ENCODE results near the gene STRIP2. TPM values are rescaled to one million over a fixed set of nuclear protein-coding genes. Genes with fewer than 3 reads are reported as not detected.

STRIP2 gene
- total and polyA plus RNA-seq, 2 donors from 2014 or later, result 0.88 to 9.0 TPM

- Histone ChIP-seq H3K36me3 (ENCODE audit: control insufficient read depth in 2 of 3, insufficient read depth in 3 of 3, low read length in 3 of 3) (peaks cover 0 to 2% (median 0%) of the 10 kb centered on the region in 3 donors), H3K4me1 (ENCODE audit: control insufficient read depth in 2 of 3, insufficient read depth in 2 of 3, low read depth in 1 of 3, low read length in 3 of 3) (peaks cover 0 to 10% (median 7%) of the 10 kb centered on the region in 3 donors), H3K27ac (ENCODE audit: low read depth in 2 of 2, low read length in 2 of 2) (no peak overlapping the region), H3K4me3 (ENCODE audit: low read length in 3 of 3) (no peak overlapping the region), H3K9me3 (ENCODE audit: control insufficient read depth in 2 of 3, insufficient read depth in 1 of 3, low read length in 3 of 3) (no peaks in the 10 kb centered on the region), H3K27me3 (ENCODE audit: control insufficient read depth, insufficient read depth, low read length) (no peaks in the 10 kb centered on the region), H3K9ac (ENCODE audit: low read length in 3 of 3) (no peak overlapping the region)
- DNase-seq (no peak), FAIRE-seq (no peak)
- TF ChIP-seq CTCF (IDR thresholded peaks at IDR 0.05; ENCODE audit: borderline replicate concordance, extremely low read depth, insufficient read depth), result no peak
- intact Hi-C loops (cut with DNase I), result no loop called here
Measured at GRCh38 chr7:129393255-129393654, 41.0 kb upstream of the STRIP2 start.

DNA sequence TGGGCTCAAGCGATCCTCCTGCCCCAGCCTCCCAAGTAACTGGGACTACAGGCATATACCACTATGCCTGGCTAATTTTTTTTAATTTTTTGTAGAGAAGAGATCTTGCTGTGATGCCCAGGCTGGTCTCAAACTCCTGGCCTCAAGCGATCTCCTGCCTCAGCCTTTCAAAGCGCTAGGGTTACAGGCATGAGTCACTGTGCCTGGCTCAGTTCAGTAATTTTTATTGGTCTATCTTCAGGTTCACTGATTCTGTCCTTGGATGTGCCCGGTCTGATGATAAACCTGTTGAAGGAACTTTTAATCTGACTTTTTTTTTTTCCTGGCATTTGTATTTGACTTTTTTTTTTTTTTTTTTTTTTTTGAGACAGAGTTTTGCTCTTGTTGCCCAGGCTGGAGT is 40.1 kb upstream of the STRIP2 start:
- Histone ChIP-seq H3K4me3 (ENCODE audit: low read length in 3 of 3) (no peak overlapping the region), H3K9me3 (ENCODE audit: control insufficient read depth in 2 of 3, insufficient read depth in 1 of 3, low read length in 3 of 3) (no peaks in the 10 kb centered on the region), H3K4me1 (ENCODE audit: control insufficient read depth in 2 of 3, insufficient read depth in 2 of 3, low read depth in 1 of 3, low read length in 3 of 3) (peaks cover 0 to 10% (median 7%) of the 10 kb centered on the region in 3 donors), H3K27me3 (ENCODE audit: control insufficient read depth, insufficient read depth, low read length) (no peaks in the 10 kb centered on the region), H3K36me3 (ENCODE audit: control insufficient read depth in 2 of 3, insufficient read depth in 3 of 3, low read length in 3 of 3) (peaks cover 0 to 2% (median 0%) of the 10 kb centered on the region in 3 donors), H3K9ac (ENCODE audit: low read length in 3 of 3) (no peak overlapping the region), H3K27ac (ENCODE audit: low read depth in 2 of 2, low read length in 2 of 2) (peak overlapping the region in 1 of 2 donors; percentile 71)
- peak in 2 of 5 donors; percentile 9 to 16 for DNase-seq
- intact Hi-C loops (cut with DNase I), result no loop called here
- no peak for TF ChIP-seq CTCF (IDR thresholded peaks at IDR 0.05; ENCODE audit: borderline replicate concordance, extremely low read depth, insufficient read depth)
- no peak for FAIRE-seq

GRCh38 chr7:129394982-129395914 is 39.0 kb upstream of the STRIP2 start:
- no peaks in the 10 kb centered on the region for H3K27me3 ChIP-seq (ENCODE audit: control insufficient read depth, insufficient read depth, low read length)
- intact Hi-C loops (cut with DNase I), result no loop called here
- peaks cover 0 to 2% (median 0%) of the 10 kb centered on the region in 3 donors for H3K36me3 ChIP-seq (ENCODE audit: control insufficient read depth in 2 of 3, insufficient read depth in 3 of 3, low read length in 3 of 3)
- no peak for TF ChIP-seq CTCF (IDR thresholded peaks at IDR 0.05; ENCODE audit: borderline replicate concordance, extremely low read depth, insufficient read depth)
- H3K4me3 ChIP-seq (ENCODE audit: low read length in 3 of 3), result no peak overlapping the region
- peak overlapping the region; percentile 8 to 76 for H3K27ac ChIP-seq (ENCODE audit: low read depth in 2 of 2, low read length in 2 of 2)
- H3K9ac ChIP-seq (ENCODE audit: low read length in 3 of 3), result no peak overlapping the region
- no peak for FAIRE-seq
- DNase-seq, result no peak
- peaks cover 0 to 10% (median 7%) of the 10 kb centered on the region in 3 donors for H3K4me1 ChIP-seq (ENCODE audit: control insufficient read depth in 2 of 3, insufficient read depth in 2 of 3, low read depth in 1 of 3, low read length in 3 of 3)
- no peaks in the 10 kb centered on the region for H3K9me3 ChIP-seq (ENCODE audit: control insufficient read depth in 2 of 3, insufficient read depth in 1 of 3, low read length in 3 of 3)
